Osteocyte (in vitro differentiated cells): Measurements from ENCODE around the gene ECI1. TPM values are rescaled to one million over a fixed set of nuclear protein-coding genes. Genes with fewer than 3 reads are reported as not detected.

Experiments used
- DNase-seq: peaks from one replicate; pipeline ENCODE4 v3.0.0; 2021; ENCODE audit warnings: mixed read lengths; ENCODE audit not compliant: unreplicated experiment; ENCODE audit errors: extremely low spot score
- H3K27ac Mint-ChIP-seq: one replicate; pipeline ENCODE4 v1.8.0; 2021; ENCODE audit warnings: mild to moderate bottlenecking, mixed read lengths; ENCODE audit not compliant: unreplicated experiment
- H3K27me3 Mint-ChIP-seq: one replicate; pipeline ENCODE4 v1.8.0; 2021; ENCODE audit warnings: mixed read lengths; ENCODE audit not compliant: unreplicated experiment
- H3K36me3 Mint-ChIP-seq: one replicate; pipeline ENCODE4 v1.8.0; 2021; ENCODE audit warnings: mixed read lengths; ENCODE audit not compliant: unreplicated experiment
- H3K4me1 Mint-ChIP-seq: one replicate; pipeline ENCODE4 v1.8.0; 2021; ENCODE audit warnings: mixed read lengths; ENCODE audit not compliant: unreplicated experiment
- H3K4me3 Mint-ChIP-seq: one replicate; pipeline ENCODE4 v1.8.0; 2021; ENCODE audit warnings: mild to moderate bottlenecking, moderate library complexity, mixed read lengths; ENCODE audit not compliant: unreplicated experiment
- H3K9me3 Mint-ChIP-seq: one replicate; pipeline ENCODE4 v1.8.0; 2021; ENCODE audit warnings: mixed read lengths; ENCODE audit not compliant: unreplicated experiment
- total RNA-seq: library from RNA; stranded (reverse); gene quantifications from 2 replicates; pipeline ENCODE4 v1.2.1, GENCODE V29; 2021
- TF ChIP-seq, protein P1 (sequence below): fragments of 200-600 bp; sonication (generic); IDR thresholded peaks from 2 replicates; pipeline ENCODE4 v1.5.0; 2021; ENCODE audit warnings: antibody characterized with exemption, mild to moderate bottlenecking, moderate library complexity

Gene ECI1
- total RNA-seq, 1 donor from 2014 or later: 46.4 TPM

- DNase-seq: no peak
- Mint-ChIP-seq H3K4me3 (no peak overlapping the region), H3K36me3 (no peaks in the 10 kb centered on the region), H3K9me3 (no peaks in the 10 kb centered on the region), H3K27ac (no peak overlapping the region), H3K27me3 (no peaks in the 10 kb centered on the region), H3K4me1 (no peaks in the 10 kb centered on the region)
- TF ChIP-seq, protein P1, sequence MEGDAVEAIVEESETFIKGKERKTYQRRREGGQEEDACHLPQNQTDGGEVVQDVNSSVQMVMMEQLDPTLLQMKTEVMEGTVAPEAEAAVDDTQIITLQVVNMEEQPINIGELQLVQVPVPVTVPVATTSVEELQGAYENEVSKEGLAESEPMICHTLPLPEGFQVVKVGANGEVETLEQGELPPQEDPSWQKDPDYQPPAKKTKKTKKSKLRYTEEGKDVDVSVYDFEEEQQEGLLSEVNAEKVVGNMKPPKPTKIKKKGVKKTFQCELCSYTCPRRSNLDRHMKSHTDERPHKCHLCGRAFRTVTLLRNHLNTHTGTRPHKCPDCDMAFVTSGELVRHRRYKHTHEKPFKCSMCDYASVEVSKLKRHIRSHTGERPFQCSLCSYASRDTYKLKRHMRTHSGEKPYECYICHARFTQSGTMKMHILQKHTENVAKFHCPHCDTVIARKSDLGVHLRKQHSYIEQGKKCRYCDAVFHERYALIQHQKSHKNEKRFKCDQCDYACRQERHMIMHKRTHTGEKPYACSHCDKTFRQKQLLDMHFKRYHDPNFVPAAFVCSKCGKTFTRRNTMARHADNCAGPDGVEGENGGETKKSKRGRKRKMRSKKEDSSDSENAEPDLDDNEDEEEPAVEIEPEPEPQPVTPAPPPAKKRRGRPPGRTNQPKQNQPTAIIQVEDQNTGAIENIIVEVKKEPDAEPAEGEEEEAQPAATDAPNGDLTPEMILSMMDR: peak; percentile 40
Measured at GRCh38 chr16:2296661-2297505, 45.5 kb upstream of the ECI1 start.

DNA sequence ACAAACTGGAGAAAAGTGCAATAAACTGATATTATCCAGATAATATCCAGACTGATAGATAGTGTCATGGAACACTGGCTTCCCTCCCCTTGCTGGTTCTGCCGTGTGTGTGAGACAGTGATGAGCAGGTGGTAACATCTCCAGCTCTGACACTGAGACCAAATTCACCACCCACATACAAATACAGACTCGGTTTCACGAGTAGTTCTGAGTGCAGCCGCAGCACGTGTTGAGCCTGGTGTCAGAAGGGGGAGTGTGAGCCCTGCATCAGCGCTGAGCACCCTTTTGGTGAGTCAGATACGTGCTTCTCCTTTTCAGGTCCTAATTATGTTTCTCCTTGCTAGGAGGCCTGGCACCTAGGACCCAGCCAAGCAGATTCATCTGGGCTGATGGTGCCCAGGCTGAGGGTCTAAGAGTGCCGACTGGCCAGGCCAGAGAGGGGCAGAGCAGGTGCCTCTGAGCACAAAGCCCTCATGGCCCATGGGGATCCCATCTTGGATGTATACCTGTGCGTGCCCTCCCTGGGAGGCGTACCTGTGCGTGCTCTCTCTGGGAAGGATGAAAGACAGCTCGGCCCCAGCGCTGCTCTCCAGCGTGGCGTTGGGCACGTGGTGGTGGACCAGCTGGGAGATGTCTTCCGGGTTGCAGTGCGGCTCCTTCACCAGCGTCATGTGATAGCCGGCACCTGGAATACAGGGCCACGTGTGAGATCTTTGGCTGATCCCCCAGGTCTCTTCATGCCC, 43.8 kb upstream of the ECI1 start:
- Mint-ChIP-seq H3K4me1 (no peaks in the 10 kb centered on the region), H3K27me3 (no peaks in the 10 kb centered on the region), H3K36me3 (no peaks in the 10 kb centered on the region), H3K9me3 (no peaks in the 10 kb centered on the region), H3K27ac (no peak overlapping the region), H3K4me3 (no peak overlapping the region)
- DNase-seq: no peak
- TF ChIP-seq, protein P1: no peak

- no peak overlapping the region for H3K4me3 Mint-ChIP-seq
- TF ChIP-seq, protein P1: no peak
- no peak overlapping the region for H3K27ac Mint-ChIP-seq
- H3K27me3 Mint-ChIP-seq: no peaks in the 10 kb centered on the region
- H3K9me3 Mint-ChIP-seq: no peaks in the 10 kb centered on the region
- H3K36me3 Mint-ChIP-seq: no peaks in the 10 kb centered on the region
- no peaks in the 10 kb centered on the region for H3K4me1 Mint-ChIP-seq
- no peak for DNase-seq
Measured at GRCh38 chr16:2292221-2292620, 40.8 kb upstream of the ECI1 start.

DNA sequence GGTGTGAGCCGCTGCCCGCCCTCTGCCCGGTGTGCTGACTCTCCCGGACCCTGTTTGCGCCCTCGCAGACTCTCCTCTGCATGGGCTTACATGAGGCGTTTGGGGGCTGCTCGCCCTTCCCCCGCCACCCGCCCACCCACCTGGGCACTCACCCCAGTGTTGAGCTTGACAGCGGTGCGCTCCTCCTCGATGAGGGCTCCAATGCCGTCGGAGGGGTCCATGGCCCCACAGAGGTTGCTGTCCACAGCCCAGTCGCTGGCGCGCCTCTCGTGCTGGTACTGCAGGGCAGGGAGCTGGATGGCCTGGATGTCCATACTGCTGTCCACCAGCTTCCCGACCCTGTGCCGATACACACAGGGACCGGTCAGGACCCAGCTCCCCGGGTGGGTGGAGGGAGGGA, 37.9 kb upstream of the ECI1 start:
- no peak overlapping the region for H3K27ac Mint-ChIP-seq
- no peaks in the 10 kb centered on the region for H3K4me1 Mint-ChIP-seq
- TF ChIP-seq, protein P1: no peak
- no peaks in the 10 kb centered on the region for H3K9me3 Mint-ChIP-seq
- no peaks in the 10 kb centered on the region for H3K27me3 Mint-ChIP-seq
- H3K4me3 Mint-ChIP-seq: no peak overlapping the region
- H3K36me3 Mint-ChIP-seq: no peaks in the 10 kb centered on the region
- no peak for DNase-seq

DNA sequence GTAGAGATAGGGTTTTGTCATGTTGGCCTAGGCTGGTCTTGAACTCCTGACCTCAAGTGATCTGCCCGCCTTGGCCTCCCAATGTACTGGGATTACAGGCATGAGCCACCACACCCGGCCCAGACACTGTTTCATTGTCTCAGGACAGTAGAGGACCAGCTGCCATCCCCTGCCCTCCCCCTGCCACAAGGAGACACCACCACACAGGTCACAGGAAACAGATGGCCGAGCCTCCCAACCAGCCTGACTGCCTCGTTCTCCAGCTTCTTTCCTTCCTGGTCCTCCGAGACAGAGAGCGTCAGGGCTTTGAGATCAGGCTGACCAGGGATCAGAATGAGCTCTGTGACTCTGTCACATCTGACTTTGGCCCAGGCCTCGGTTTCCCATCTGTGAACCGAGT, 37.3 kb upstream of the ECI1 start:
- Mint-ChIP-seq H3K27me3 (no peaks in the 10 kb centered on the region), H3K36me3 (no peaks in the 10 kb centered on the region), H3K4me1 (no peaks in the 10 kb centered on the region), H3K4me3 (no peak overlapping the region), H3K9me3 (no peaks in the 10 kb centered on the region), H3K27ac (no peak overlapping the region)
- TF ChIP-seq, protein P1: no peak
- no peak for DNase-seq
